HG02973 (cell line): ENCODE results near the gene SF3B2.
"Not testable (repeated sequence)": the region's sequence is repeated elsewhere in the genome, so short reads cannot be mapped to it uniquely, and the experiment has no call there.

Source experiments
- ATAC-seq: cut with Tn5 transposase; IDR thresholded peaks from one replicate; pipeline ENCODE4 v1.9.1; 2021; ENCODE audit warnings: moderate library complexity; ENCODE audit not compliant: unreplicated experiment

Gene SF3B2

GRCh38 chr11:66071381-66071801 is 19.2 kb downstream of the SF3B2 start:
- ATAC-seq: no peak

GRCh38 chr11:66072081-66072480 is 19.9 kb downstream of the SF3B2 start:
- no peak for ATAC-seq

GRCh38 chr11:66072518-66072917 is 20.4 kb downstream of the SF3B2 start:
- ATAC-seq: no peak

- no peak for ATAC-seq
Observed at GRCh38 chr11:66073669-66074068, 21.5 kb downstream of the SF3B2 start.

GRCh38 chr11:66075273-66075672 is 23.1 kb downstream of the SF3B2 start:
- no peak for ATAC-seq

- no peak for ATAC-seq
Observed at GRCh38 chr11:66076561-66076960, 24.4 kb downstream of the SF3B2 start.

- ATAC-seq: no peak
Observed at GRCh38 chr11:66077927-66078326, 25.8 kb downstream of the SF3B2 start.

GRCh38 chr11:66078949-66079348 is 26.8 kb downstream of the SF3B2 start:
- not testable (repeated sequence) for ATAC-seq

GRCh38 chr11:66080055-66080817 is 28.1 kb downstream of the SF3B2 start:
- no peak for ATAC-seq

- ATAC-seq: no peak
Observed at GRCh38 chr11:66081505-66081904, 29.3 kb downstream of the SF3B2 start.

- ATAC-seq: no peak
Observed at GRCh38 chr11:66082946-66083698, 31.0 kb downstream of the SF3B2 start.

- no peak for ATAC-seq
Observed at GRCh38 chr11:66083767-66084166, 31.6 kb downstream of the SF3B2 start.

- ATAC-seq: no peak
Observed at GRCh38 chr11:66084821-66085475, 32.8 kb downstream of the SF3B2 start.

- no peak for ATAC-seq
Observed at GRCh38 chr11:66087148-66087908, 35.2 kb downstream of the SF3B2 start.

- no peak for ATAC-seq
Observed at GRCh38 chr11:66089067-66089466, 36.9 kb downstream of the SF3B2 start.

- ATAC-seq: no peak
Observed at GRCh38 chr11:66090288-66090687, 38.1 kb downstream of the SF3B2 start.

GRCh38 chr11:66092125-66092524 is 40.0 kb downstream of the SF3B2 start:
- ATAC-seq: not testable (repeated sequence)

- ATAC-seq: not testable (repeated sequence)
Observed at GRCh38 chr11:66099746-66100145, 47.6 kb downstream of the SF3B2 start.

GRCh38 chr11:66100272-66101065 is 48.3 kb downstream of the SF3B2 start:
- peak; percentile 79 for ATAC-seq

- no peak for ATAC-seq
Observed at GRCh38 chr11:66101066-66101464, 48.9 kb downstream of the SF3B2 start.
